Liver (tissue), 9 donors: ENCODE results near the gene FGF1. TPM values are rescaled to one million over a fixed set of nuclear protein-coding genes. Genes with fewer than 3 reads are reported as not detected.

Source experiments
- DNase-seq: peaks from one replicate; pipeline ENCODE4 v3.0.0-alpha.2; 2017; ENCODE audit warnings: low spot score
- H3K27ac ChIP-seq, 2 donors: one replicate each; pipeline ENCODE4 v1.7.0; 2013; ENCODE audit warnings: inconsistent platforms in 2 of 2, low read length in 2 of 2, control low read depth in 1 of 2, low read depth in 1 of 2, mild to moderate bottlenecking in 1 of 2
- H3K27me3 ChIP-seq, 4 donors: one replicate each; pipeline versions ENCODE4 v1.6.1 to v1.7.0; 2013; ENCODE audit warnings: low read length in 3 of 4, inconsistent platforms in 1 of 4, mild to moderate bottlenecking in 1 of 4, moderate library complexity in 1 of 4; ENCODE audit not compliant: control insufficient read depth in 4 of 4, insufficient read depth in 4 of 4
- H3K36me3 ChIP-seq, 4 donors: one replicate each; pipeline versions ENCODE4 v1.6.1 to v1.7.0; 2013; ENCODE audit warnings: low read length in 3 of 4, mild to moderate bottlenecking in 3 of 4, low read depth in 1 of 4, moderate library complexity in 1 of 4; ENCODE audit not compliant: control insufficient read depth in 4 of 4, insufficient read depth in 3 of 4
- H3K4me1 ChIP-seq, 4 donors: one replicate each; pipeline versions ENCODE4 v1.6.1 to v1.7.0; 2013; ENCODE audit warnings: low read length in 3 of 4, mild to moderate bottlenecking in 3 of 4, moderate library complexity in 1 of 4; ENCODE audit not compliant: control insufficient read depth in 4 of 4, insufficient read depth in 4 of 4
- H3K4me3 ChIP-seq, 3 donors: one replicate each; pipeline versions ENCODE4 v1.6.1 to v1.7.0; 2013; ENCODE audit warnings: low read length in 3 of 3, control low read depth in 1 of 3, low read depth in 1 of 3, mild to moderate bottlenecking in 1 of 3
- H3K9ac ChIP-seq, 2 donors: one replicate each; pipeline ENCODE4 v1.7.0; 2013; ENCODE audit warnings: low read length in 2 of 2, mild to moderate bottlenecking in 2 of 2, moderate library complexity in 2 of 2, control low read depth in 1 of 2, low read depth in 1 of 2
- H3K9me3 ChIP-seq, 4 donors: one replicate each; pipeline versions ENCODE4 v1.6.1 to v1.7.0; 2013; ENCODE audit warnings: low read length in 3 of 4; ENCODE audit not compliant: control insufficient read depth in 4 of 4
- EGR1 ChIP-seq, 2 donors: IDR thresholded peaks; 2 replicates each; pipeline ENCODE4 v1.6.1; 2016 to 2018; ENCODE audit warnings: antibody characterized with exemption in 2 of 2, low read depth in 2 of 2
- FOXA2 ChIP-seq: IDR thresholded peaks from 2 replicates; pipeline ENCODE4 v1.6.1; 2016; ENCODE audit warnings: antibody characterized with exemption
- GABPA ChIP-seq, 2 donors: IDR thresholded peaks in 1 of 2; conservative IDR thresholded peaks in 1 of 2; 2 replicates each; pipeline ENCODE4 v1.6.1; 2016; ENCODE audit warnings: antibody characterized with exemption in 2 of 2, mild to moderate bottlenecking in 1 of 2, moderate library complexity in 1 of 2
- HNF4A ChIP-seq, 2 donors: conservative IDR thresholded peaks; 2 replicates each; pipeline ENCODE4 v1.6.1; 2016; ENCODE audit warnings: antibody characterized with exemption in 2 of 2, mild to moderate bottlenecking in 2 of 2
- HNF4G ChIP-seq: IDR thresholded peaks from 2 replicates; pipeline ENCODE4 v1.6.1; 2016; ENCODE audit warnings: antibody characterized with exemption
- JUND ChIP-seq, 2 donors: IDR thresholded peaks; 2 replicates each; pipeline ENCODE4 v1.6.1; 2016; ENCODE audit warnings: antibody characterized with exemption in 2 of 2
- NR2F2 ChIP-seq: IDR thresholded peaks from 2 replicates; pipeline ENCODE4 v1.6.1; 2016; ENCODE audit warnings: antibody characterized with exemption
- RAD21 ChIP-seq, 2 donors: IDR thresholded peaks; 2 replicates each; pipeline ENCODE4 v1.6.1; 2016; ENCODE audit warnings: antibody characterized with exemption in 2 of 2, mild to moderate bottlenecking in 2 of 2
- RXRA ChIP-seq, 2 donors: IDR thresholded peaks; 2 replicates each; pipeline ENCODE4 v1.6.1; 2017 to 2018; ENCODE audit warnings: antibody characterized with exemption in 2 of 2, mild to moderate bottlenecking in 1 of 2
- SP1 ChIP-seq: IDR thresholded peaks from 2 replicates; pipeline ENCODE4 v1.6.1; 2018; ENCODE audit warnings: antibody characterized with exemption, mild to moderate bottlenecking
- TAF1 ChIP-seq: conservative IDR thresholded peaks from 2 replicates; pipeline ENCODE4 v1.6.1; 2016; ENCODE audit warnings: antibody characterized with exemption, mild to moderate bottlenecking
- YY1 ChIP-seq: IDR thresholded peaks from 2 replicates; pipeline ENCODE4 v1.6.1; 2016; ENCODE audit warnings: antibody characterized with exemption, mild to moderate bottlenecking
- WGBS: extraction: QIAGEN DNeasy Blood & Tissue Kit; methylation state at CpG from one replicate; pipeline ENCODE4 v1.1.7; 2013; 5-methylcytosine and 5-hydroxymethylcytosine counted together
- polyA plus RNA-seq, 2 donors: library from polyadenylated mRNA; stranded (reverse) in 1 of 2; unstranded in 1 of 2; fragments of 200-250 nt in 1 of 2; fragments of >200 nt in 1 of 2; fragmentation: Nextera tagmentation in 1 of 2; extraction: Ambion mirVana in 1 of 2; gene quantifications; one replicate each; pipeline versions ENCODE4 v1.2.1 to v1.2.3, GENCODE V29; 2013 to 2015
- total RNA-seq, 2 donors: library from RNA; depleted of rRNA; stranded (reverse); fragments of >200 nt; gene quantifications; one replicate each; pipeline ENCODE4 v1.2.3, GENCODE V29; 2014
- TF ChIP-seq, protein P1 (sequence below): IDR thresholded peaks from 2 replicates; pipeline ENCODE4 v1.6.1; 2016; ENCODE audit warnings: antibody characterized with exemption
- TF ChIP-seq, protein P2 (sequence below): fragments of 150-350 bp; IDR thresholded peaks from 2 replicates; pipeline ENCODE4 v1.5.1; 2017; ENCODE audit warnings: improper control_type of control experiment, low read depth, low read length; ENCODE audit not compliant: missing input control
- TF ChIP-seq, protein P3 (sequence below): IDR thresholded peaks from 2 replicates; pipeline ENCODE4 v1.6.1; 2016; ENCODE audit warnings: antibody characterized with exemption
- TF ChIP-seq, protein P4 (sequence below): IDR thresholded peaks from 2 replicates; pipeline ENCODE4 v1.6.1; 2016; ENCODE audit warnings: antibody characterized with exemption
- TF ChIP-seq, protein P5 (sequence below): IDR thresholded peaks from 2 replicates; pipeline ENCODE4 v1.6.1; 2016; ENCODE audit warnings: antibody characterized with exemption, mild to moderate bottlenecking
- donor health status: healthy.
- donor health status: healthy.
- donor health status: healthy.
- donor health status: healthy.
- donor health status: healthy.

The FGF1 gene
- total and polyA plus RNA-seq, 4 donors = 0.05 to 0.25 (median 0.16) TPM

DNA sequence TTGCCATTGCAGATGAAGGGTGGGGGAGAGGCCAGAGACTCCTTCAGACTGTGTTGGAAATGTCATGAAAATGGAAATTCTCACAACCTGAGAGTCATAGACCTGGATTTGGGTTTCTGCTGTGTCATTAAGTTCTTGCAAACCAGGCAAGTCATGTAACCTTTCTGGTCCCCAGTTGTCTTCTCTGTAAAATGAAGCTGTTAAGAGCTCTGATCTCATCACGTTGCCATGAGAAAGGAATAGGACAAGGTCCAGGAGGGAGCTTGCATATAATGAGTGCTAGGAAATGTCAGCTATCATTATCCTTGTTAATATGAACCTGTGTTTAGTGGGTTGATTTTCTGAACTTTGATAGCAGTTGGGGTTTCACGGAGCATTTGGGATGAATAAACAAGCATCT, 59.1 kb downstream of the FGF1 start:
- Histone ChIP-seq H3K9ac (no peak overlapping the region), H3K27ac (no peak overlapping the region), H3K9me3 (no peaks in the 10 kb centered on the region), H3K4me1 (no peaks in the 10 kb centered on the region), H3K4me3 (no peak overlapping the region), H3K27me3 (no peaks in the 10 kb centered on the region), H3K36me3 (no peaks in the 10 kb centered on the region)
- 83% methylated on average over 2 of the region's 2 CpGs for WGBS
- DNase-seq = no peak
- TF ChIP-seq EGR1 (IDR thresholded peaks at IDR 0.05; ENCODE audit: low read depth in 2 of 2) (no peak), HNF4G (no peak), YY1 (no peak), NR2F2 (no peak), TAF1 (no peak), GABPA (IDR thresholded peaks at IDR 0.05 in 1 of 2, conservative IDR thresholded peaks at IDR 0.05 in 1 of 2) (no peak), HNF4A (conservative IDR thresholded peaks at IDR 0.05) (no peak), RAD21 (IDR thresholded peaks at IDR 0.05) (no peak), FOXA2 (no peak), RXRA (IDR thresholded peaks at IDR 0.05) (no peak)
- TF ChIP-seq, protein P1, sequence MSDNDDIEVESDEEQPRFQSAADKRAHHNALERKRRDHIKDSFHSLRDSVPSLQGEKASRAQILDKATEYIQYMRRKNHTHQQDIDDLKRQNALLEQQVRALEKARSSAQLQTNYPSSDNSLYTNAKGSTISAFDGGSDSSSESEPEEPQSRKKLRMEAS = no peak
- TF ChIP-seq, protein P2, sequence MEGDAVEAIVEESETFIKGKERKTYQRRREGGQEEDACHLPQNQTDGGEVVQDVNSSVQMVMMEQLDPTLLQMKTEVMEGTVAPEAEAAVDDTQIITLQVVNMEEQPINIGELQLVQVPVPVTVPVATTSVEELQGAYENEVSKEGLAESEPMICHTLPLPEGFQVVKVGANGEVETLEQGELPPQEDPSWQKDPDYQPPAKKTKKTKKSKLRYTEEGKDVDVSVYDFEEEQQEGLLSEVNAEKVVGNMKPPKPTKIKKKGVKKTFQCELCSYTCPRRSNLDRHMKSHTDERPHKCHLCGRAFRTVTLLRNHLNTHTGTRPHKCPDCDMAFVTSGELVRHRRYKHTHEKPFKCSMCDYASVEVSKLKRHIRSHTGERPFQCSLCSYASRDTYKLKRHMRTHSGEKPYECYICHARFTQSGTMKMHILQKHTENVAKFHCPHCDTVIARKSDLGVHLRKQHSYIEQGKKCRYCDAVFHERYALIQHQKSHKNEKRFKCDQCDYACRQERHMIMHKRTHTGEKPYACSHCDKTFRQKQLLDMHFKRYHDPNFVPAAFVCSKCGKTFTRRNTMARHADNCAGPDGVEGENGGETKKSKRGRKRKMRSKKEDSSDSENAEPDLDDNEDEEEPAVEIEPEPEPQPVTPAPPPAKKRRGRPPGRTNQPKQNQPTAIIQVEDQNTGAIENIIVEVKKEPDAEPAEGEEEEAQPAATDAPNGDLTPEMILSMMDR = no peak
- TF ChIP-seq, protein P3, sequence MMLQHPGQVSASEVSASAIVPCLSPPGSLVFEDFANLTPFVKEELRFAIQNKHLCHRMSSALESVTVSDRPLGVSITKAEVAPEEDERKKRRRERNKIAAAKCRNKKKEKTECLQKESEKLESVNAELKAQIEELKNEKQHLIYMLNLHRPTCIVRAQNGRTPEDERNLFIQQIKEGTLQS = no peak
- TF ChIP-seq, protein P4, sequence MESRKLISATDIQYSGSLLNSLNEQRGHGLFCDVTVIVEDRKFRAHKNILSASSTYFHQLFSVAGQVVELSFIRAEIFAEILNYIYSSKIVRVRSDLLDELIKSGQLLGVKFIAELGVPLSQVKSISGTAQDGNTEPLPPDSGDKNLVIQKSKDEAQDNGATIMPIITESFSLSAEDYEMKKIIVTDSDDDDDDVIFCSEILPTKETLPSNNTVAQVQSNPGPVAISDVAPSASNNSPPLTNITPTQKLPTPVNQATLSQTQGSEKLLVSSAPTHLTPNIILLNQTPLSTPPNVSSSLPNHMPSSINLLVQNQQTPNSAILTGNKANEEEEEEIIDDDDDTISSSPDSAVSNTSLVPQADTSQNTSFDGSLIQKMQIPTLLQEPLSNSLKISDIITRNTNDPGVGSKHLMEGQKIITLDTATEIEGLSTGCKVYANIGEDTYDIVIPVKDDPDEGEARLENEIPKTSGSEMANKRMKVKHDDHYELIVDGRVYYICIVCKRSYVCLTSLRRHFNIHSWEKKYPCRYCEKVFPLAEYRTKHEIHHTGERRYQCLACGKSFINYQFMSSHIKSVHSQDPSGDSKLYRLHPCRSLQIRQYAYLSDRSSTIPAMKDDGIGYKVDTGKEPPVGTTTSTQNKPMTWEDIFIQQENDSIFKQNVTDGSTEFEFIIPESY = no peak

DNA sequence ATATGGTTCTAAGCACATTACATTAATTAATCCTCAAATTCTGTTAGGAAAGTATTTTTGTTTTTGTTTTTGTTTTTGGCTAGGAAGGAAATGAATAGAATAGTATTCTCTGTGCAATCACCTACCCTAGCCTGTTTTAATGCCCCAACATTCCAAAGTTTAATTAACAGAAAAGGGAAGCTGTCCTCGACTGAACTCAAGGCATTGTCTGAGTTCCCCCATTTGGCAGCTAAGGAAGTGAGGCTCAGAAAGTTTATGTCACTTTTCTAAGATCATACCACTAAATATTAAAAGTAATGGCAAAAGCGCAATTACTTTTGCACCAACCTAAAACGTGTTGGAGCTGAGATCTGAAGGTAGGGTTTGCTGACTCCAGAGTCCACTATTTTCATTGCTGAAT, 59.8 kb downstream of the FGF1 start:
- TF ChIP-seq, protein P4 = no peak
- TF ChIP-seq, protein P3 = no peak
- TF ChIP-seq HNF4G (no peak), FOXA2 (no peak), YY1 (no peak), GABPA (IDR thresholded peaks at IDR 0.05 in 1 of 2, conservative IDR thresholded peaks at IDR 0.05 in 1 of 2) (no peak), RAD21 (IDR thresholded peaks at IDR 0.05) (no peak), RXRA (IDR thresholded peaks at IDR 0.05) (no peak), EGR1 (IDR thresholded peaks at IDR 0.05; ENCODE audit: low read depth in 2 of 2) (no peak), SP1 (no peak), NR2F2 (no peak), HNF4A (conservative IDR thresholded peaks at IDR 0.05) (no peak), JUND (IDR thresholded peaks at IDR 0.05) (no peak)
- TF ChIP-seq, protein P5, sequence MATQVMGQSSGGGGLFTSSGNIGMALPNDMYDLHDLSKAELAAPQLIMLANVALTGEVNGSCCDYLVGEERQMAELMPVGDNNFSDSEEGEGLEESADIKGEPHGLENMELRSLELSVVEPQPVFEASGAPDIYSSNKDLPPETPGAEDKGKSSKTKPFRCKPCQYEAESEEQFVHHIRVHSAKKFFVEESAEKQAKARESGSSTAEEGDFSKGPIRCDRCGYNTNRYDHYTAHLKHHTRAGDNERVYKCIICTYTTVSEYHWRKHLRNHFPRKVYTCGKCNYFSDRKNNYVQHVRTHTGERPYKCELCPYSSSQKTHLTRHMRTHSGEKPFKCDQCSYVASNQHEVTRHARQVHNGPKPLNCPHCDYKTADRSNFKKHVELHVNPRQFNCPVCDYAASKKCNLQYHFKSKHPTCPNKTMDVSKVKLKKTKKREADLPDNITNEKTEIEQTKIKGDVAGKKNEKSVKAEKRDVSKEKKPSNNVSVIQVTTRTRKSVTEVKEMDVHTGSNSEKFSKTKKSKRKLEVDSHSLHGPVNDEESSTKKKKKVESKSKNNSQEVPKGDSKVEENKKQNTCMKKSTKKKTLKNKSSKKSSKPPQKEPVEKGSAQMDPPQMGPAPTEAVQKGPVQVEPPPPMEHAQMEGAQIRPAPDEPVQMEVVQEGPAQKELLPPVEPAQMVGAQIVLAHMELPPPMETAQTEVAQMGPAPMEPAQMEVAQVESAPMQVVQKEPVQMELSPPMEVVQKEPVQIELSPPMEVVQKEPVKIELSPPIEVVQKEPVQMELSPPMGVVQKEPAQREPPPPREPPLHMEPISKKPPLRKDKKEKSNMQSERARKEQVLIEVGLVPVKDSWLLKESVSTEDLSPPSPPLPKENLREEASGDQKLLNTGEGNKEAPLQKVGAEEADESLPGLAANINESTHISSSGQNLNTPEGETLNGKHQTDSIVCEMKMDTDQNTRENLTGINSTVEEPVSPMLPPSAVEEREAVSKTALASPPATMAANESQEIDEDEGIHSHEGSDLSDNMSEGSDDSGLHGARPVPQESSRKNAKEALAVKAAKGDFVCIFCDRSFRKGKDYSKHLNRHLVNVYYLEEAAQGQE = no peak
- Histone ChIP-seq H3K27ac (no peak overlapping the region), H3K4me3 (no peak overlapping the region), H3K9ac (no peak overlapping the region), H3K4me1 (no peaks in the 10 kb centered on the region), H3K27me3 (no peaks in the 10 kb centered on the region), H3K9me3 (no peaks in the 10 kb centered on the region), H3K36me3 (no peaks in the 10 kb centered on the region)
- WGBS = 57% methylated on average over 3 of the region's 3 CpGs
- no peak for DNase-seq
